ENCODE measurements around the gene FBXL7. TPM values are rescaled to one million over a fixed set of nuclear protein-coding genes. Genes with fewer than 3 reads are reported as not detected.

The FBXL7 gene
- total RNA-seq, 4 donors from 2014 or later: 2.0 to 6.8 (median 3.9) TPM

DNA sequence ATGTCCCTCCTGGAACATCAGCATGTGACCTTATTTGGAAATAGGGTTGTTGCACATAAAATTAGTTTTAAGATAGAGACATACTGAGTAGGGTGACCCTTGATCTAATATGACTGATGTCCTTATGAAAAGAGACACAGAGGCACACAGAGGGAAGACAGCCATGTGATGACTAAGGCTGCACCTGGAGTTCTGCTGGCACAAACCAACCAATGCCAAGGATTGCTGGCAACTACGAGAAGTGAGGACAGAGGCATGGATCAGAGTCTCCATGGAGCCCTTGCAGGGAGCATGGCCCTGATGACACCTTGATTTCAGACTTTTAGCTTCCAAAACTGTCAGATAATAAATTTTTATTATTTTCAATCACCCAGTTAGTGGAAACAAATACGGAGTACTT is 101.9 kb downstream of the FBXL7 start:
- H3K4me3 ChIP-seq (ENCODE audit: low read depth, poor library complexity, severe bottlenecking): no peak overlapping the region
- WGBS, 2 donors: 82 to 87% methylated on average over 2 of the region's 2 CpGs
- intact Hi-C loops (cut with DNase I; ENCODE audit: low total_unique reads): no loop called here
- TF ChIP-seq, protein P1, sequence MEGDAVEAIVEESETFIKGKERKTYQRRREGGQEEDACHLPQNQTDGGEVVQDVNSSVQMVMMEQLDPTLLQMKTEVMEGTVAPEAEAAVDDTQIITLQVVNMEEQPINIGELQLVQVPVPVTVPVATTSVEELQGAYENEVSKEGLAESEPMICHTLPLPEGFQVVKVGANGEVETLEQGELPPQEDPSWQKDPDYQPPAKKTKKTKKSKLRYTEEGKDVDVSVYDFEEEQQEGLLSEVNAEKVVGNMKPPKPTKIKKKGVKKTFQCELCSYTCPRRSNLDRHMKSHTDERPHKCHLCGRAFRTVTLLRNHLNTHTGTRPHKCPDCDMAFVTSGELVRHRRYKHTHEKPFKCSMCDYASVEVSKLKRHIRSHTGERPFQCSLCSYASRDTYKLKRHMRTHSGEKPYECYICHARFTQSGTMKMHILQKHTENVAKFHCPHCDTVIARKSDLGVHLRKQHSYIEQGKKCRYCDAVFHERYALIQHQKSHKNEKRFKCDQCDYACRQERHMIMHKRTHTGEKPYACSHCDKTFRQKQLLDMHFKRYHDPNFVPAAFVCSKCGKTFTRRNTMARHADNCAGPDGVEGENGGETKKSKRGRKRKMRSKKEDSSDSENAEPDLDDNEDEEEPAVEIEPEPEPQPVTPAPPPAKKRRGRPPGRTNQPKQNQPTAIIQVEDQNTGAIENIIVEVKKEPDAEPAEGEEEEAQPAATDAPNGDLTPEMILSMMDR (IDR thresholded peaks at IDR 0.05): no peak
- DNase-seq (ENCODE audit: low spot score in 2 of 2): no peak

DNA sequence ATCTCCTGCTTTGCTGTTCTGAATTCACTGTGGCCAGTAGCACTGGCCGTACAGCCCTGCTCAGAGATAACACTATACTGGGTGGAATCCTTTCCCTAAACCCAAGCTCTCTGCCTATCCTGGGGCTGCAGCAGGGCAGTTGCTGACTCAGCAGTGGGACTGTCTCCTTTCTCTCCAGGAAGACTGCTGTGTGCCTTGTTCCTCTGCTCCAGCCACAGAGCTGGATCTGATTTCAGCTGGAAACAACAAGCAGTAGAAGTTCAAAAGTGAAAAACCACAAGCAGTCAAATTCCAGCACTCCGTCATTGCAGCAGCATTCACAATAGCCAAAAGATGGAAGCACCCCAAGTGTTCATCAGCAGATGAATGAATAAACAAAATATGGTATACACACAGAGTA is 105.0 kb downstream of the FBXL7 start:
- TF ChIP-seq POLR2A (IDR thresholded peaks at IDR 0.05): no peak
- TF ChIP-seq, protein P1 (IDR thresholded peaks at IDR 0.05): no peak
- intact Hi-C loops (cut with DNase I; ENCODE audit: low total_unique reads): no loop called here
- WGBS, 2 donors: 80 to 88% methylated on average over 2 of the region's 2 CpGs
- DNase-seq (ENCODE audit: low spot score in 2 of 2): no peak
- H3K4me3 ChIP-seq (ENCODE audit: low read depth, poor library complexity, severe bottlenecking): no peak overlapping the region

GRCh38 chr5:15606197-15606596 is 106.2 kb downstream of the FBXL7 start:
- WGBS, 2 donors: 85 to 87% methylated on average over 8 of the region's 8 CpGs
- TF ChIP-seq, protein P1 (IDR thresholded peaks at IDR 0.05): no peak
- TF ChIP-seq POLR2A (IDR thresholded peaks at IDR 0.05): no peak
- no peak for DNase-seq (ENCODE audit: low spot score in 2 of 2)
- no peak overlapping the region for H3K4me3 ChIP-seq (ENCODE audit: low read depth, poor library complexity, severe bottlenecking)
- intact Hi-C loops (cut with DNase I; ENCODE audit: low total_unique reads): no loop called here

DNA sequence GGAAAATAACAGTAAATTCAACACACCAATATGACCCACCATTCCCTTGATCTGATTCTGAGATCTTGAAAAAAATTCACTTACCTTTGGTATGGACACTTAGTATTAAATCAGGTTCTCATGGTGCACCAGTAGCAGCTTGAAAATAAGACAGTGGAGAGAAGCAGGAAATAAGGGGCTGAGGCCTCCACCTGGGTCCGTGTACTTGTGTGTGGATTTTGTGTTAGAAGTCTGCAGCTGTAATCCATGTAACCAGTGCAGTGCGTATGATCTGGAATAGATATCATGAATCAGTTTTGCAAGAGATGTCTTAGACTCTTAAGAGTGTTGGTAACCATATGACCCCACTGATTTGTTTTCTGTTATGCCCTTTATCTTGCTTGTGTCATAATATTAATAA is 107.1 kb downstream of the FBXL7 start:
- no peak overlapping the region for H3K4me3 ChIP-seq (ENCODE audit: low read depth, poor library complexity, severe bottlenecking)
- 61 to 88% methylated on average over 2 of the region's 2 CpGs for WGBS, 2 donors
- TF ChIP-seq, protein P1 (IDR thresholded peaks at IDR 0.05): no peak
- TF ChIP-seq POLR2A (IDR thresholded peaks at IDR 0.05): no peak
- DNase-seq (ENCODE audit: low spot score in 2 of 2): no peak
- intact Hi-C loops (cut with DNase I; ENCODE audit: low total_unique reads): no loop called here

DNA sequence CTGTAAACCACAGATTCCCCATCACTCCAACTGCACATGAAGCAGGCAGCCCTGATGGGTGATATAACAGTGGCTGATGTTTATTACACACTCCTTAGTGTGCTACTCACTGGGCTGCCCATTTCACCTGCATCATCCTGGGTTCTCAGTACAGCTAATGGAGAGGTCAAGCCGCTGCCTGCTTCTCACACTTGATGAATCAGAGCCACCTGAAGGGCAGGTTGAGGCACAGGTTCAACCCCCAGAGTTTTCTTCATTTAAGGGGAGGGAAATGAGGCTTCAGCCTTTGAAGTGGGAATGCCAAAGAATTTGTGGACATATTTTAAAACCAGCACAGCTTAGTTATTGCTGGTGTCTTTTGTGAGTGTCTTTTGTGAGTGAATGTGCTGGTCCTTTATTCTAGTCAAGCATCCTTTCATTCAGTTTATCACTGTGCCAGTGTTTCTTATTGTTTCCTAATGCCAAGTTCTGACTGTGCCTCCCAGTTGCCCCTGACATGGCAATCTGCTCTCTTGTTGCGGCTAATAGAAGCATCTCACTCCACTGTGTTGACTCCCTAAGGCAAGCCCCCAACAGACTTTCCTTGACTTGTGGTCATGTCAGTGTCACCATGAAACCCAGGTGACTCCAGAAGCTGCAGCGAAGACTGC is 109.2 kb downstream of the FBXL7 start:
- 93 to 94% methylated on average over 3 of the region's 3 CpGs for WGBS, 2 donors
- intact Hi-C loops (cut with DNase I; ENCODE audit: low total_unique reads): no loop called here

More for the DNA sequence above, 109.2 kb downstream of the FBXL7 start:
- no peak for DNase-seq (ENCODE audit: low spot score in 2 of 2)
- TF ChIP-seq, protein P1 (IDR thresholded peaks at IDR 0.05): no peak
- no peak for TF ChIP-seq POLR2A (IDR thresholded peaks at IDR 0.05)
- H3K4me3 ChIP-seq (ENCODE audit: low read depth, poor library complexity, severe bottlenecking): no peak overlapping the region

All from lower leg skin (tissue), 4 donors.